NB4 (cell line): Measurements from ENCODE around the gene SMYD3.

ENCODE experiments used
- MYC ChIP-seq: IDR thresholded peaks from 2 replicates; pipeline ENCODE4 v1.6.1; 2011; ENCODE audit warnings: low read depth, low read length
- POLR2A ChIP-seq: IDR thresholded peaks from 2 replicates; pipeline ENCODE4 v1.6.1; 2011; ENCODE audit warnings: mild to moderate bottlenecking; ENCODE audit not compliant: insufficient read length; ENCODE audit errors: extremely low read depth
- TF ChIP-seq, protein P1 (sequence below): IDR thresholded peaks from one replicate; pipeline ENCODE4 v1.5.1; 2012; ENCODE audit warnings: low read depth, low read length

DNA sequence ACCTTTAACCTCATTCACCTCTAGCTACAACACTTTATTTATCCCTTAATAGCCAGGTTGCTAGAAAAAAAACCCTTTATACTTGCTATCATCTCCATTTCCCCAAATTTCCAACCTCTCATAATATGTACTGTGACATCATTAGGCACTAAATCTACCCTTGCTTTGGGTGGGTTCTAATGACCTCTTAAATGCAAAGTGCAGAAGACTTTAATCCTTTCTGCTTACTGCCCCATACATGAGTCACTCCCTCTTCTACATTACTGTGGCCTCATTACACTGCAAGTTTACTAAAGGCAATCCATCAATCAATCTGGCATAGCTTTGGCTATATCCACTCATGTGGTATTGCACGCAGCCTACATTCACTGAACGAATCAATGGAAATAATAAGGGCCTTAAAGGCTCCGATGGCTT is 353.3 kb downstream of the SMYD3 start:
- TF ChIP-seq, protein P1, sequence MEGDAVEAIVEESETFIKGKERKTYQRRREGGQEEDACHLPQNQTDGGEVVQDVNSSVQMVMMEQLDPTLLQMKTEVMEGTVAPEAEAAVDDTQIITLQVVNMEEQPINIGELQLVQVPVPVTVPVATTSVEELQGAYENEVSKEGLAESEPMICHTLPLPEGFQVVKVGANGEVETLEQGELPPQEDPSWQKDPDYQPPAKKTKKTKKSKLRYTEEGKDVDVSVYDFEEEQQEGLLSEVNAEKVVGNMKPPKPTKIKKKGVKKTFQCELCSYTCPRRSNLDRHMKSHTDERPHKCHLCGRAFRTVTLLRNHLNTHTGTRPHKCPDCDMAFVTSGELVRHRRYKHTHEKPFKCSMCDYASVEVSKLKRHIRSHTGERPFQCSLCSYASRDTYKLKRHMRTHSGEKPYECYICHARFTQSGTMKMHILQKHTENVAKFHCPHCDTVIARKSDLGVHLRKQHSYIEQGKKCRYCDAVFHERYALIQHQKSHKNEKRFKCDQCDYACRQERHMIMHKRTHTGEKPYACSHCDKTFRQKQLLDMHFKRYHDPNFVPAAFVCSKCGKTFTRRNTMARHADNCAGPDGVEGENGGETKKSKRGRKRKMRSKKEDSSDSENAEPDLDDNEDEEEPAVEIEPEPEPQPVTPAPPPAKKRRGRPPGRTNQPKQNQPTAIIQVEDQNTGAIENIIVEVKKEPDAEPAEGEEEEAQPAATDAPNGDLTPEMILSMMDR = no peak
- no peak for TF ChIP-seq POLR2A
- TF ChIP-seq MYC = no peak
